OCI-LY7 (cell line): ENCODE measurements around the gene TMED7. TPM values are rescaled to one million over a fixed set of nuclear protein-coding genes. Genes with fewer than 3 reads are reported as not detected.

Experiments
- BruUV-seq: library from RNA; stranded (reverse); fragments of 400-500 nt; replicated peaks from 2 replicates; lab custom pipeline; 2021; lab: Mats Ljungman, UMichigan
- CTCF ChIA-PET: fragments of 300-600 bp; sonication (Branson Sonifier 250); formaldehyde crosslinking; loops from one replicate; lab custom pipeline; 2022; ENCODE audit warnings: antibody characterized with exemption; ENCODE audit not compliant: unreplicated experiment; lab: Charles Lee
- POLR2A ChIA-PET: fragments of 300-600 bp; sonication (Branson Sonifier 250); formaldehyde crosslinking; loops from one replicate; lab custom pipeline; 2022; ENCODE audit warnings: antibody characterized with exemption; lab: Charles Lee
- DNase-seq: peaks from one replicate; pipeline ENCODE4 v3.0.0-alpha.2; 2015; ENCODE audit warnings: low spot score
- H2AFZ ChIP-seq: fragments of 200-600 bp; sonication (generic), shearing (Covaris generic); 2 replicates; pipeline ENCODE4 v1.6.1; 2014; ENCODE audit warnings: mild to moderate bottlenecking, antibody characterized with exemption, low read length, moderate library complexity
- H3K27ac ChIP-seq: fragments of 200-600 bp; sonication (generic); 2 replicates; pipeline ENCODE4 v1.5.1; 2014; ENCODE audit warnings: mixed run types, low read depth, mild to moderate bottlenecking, moderate library complexity, low read length, inconsistent platforms; ENCODE audit not compliant: poor library complexity, severe bottlenecking
- H3K36me3 ChIP-seq: fragments of 200-600 bp; sonication (generic); 2 replicates; pipeline ENCODE4 v1.6.1; 2014; ENCODE audit warnings: mild to moderate bottlenecking, antibody characterized with exemption, low read length, moderate library complexity, mixed read lengths; ENCODE audit not compliant: insufficient read depth
- H3K4me1 ChIP-seq: fragments of 200-600 bp; sonication (generic); 2 replicates; pipeline ENCODE4 v1.5.1; 2014; ENCODE audit warnings: mild to moderate bottlenecking, low read length; ENCODE audit not compliant: insufficient read depth, poor library complexity, severe bottlenecking
- H3K4me2 ChIP-seq: fragments of 200-600 bp; sonication (generic); 2 replicates; pipeline ENCODE4 v1.6.1; 2014; ENCODE audit warnings: mild to moderate bottlenecking, low read length
- H3K4me3 ChIP-seq: fragments of 200-600 bp; sonication (generic); 2 replicates; pipeline ENCODE4 v1.5.1; 2014; ENCODE audit warnings: mild to moderate bottlenecking, low read depth, low read length; ENCODE audit not compliant: poor library complexity, severe bottlenecking
- H3K79me2 ChIP-seq: fragments of 200-600 bp; sonication (generic); 2 replicates; pipeline ENCODE4 v1.6.1; 2016; ENCODE audit warnings: low read depth, mild to moderate bottlenecking, low read length, moderate library complexity, mixed read lengths; ENCODE audit not compliant: insufficient read depth
- H3K9me2 ChIP-seq: fragments of 200-600 bp; sonication (generic); 2 replicates; pipeline ENCODE4 v1.6.1; 2016; ENCODE audit warnings: mild to moderate bottlenecking, low read length, mixed read lengths; ENCODE audit not compliant: insufficient read depth
- H3K9me3 ChIP-seq: fragments of 200-600 bp; sonication (generic); 2 replicates; pipeline ENCODE4 v1.6.1; 2014; ENCODE audit warnings: mild to moderate bottlenecking, mixed run types, low read length, mixed read lengths
- H4K20me1 ChIP-seq: fragments of 200-600 bp; sonication (generic); 2 replicates; pipeline ENCODE4 v1.6.1; 2014; ENCODE audit warnings: mild to moderate bottlenecking, antibody characterized with exemption, low read length, moderate library complexity, mixed read lengths; ENCODE audit not compliant: insufficient read depth
- EZH2phosphoT487 ChIP-seq: fragments of 200-600 bp; sonication (generic); IDR thresholded peaks from 2 replicates; pipeline ENCODE4 v1.6.1; 2018; ENCODE audit warnings: low read depth, borderline replicate concordance, mild to moderate bottlenecking, mixed run types, antibody characterized with exemption, low read length, moderate library complexity, mixed read lengths
- intact Hi-C: fragments of 100-400 bp; cut with micrococcal nuclease; formaldehyde crosslinking; loops from one replicate; pipeline ENCODE4 v1.10.0; 2022; ENCODE audit not compliant: unreplicated experiment
- total RNA-seq, 2 experiments: library from RNA; depleted of rRNA in 1 of 2; stranded (reverse); fragments of >200 nt in 1 of 2; shearing (Covaris generic) in 1 of 2; gene quantifications; 2 replicates each; pipeline ENCODE4 v1.2.3, GENCODE V29; 2014 to 2022
- TF ChIP-seq, protein P1 (sequence below): fragments of 200-600 bp; sonication (generic); conservative IDR thresholded peaks from 2 replicates; pipeline ENCODE4 v1.5.1; 2014; ENCODE audit warnings: mild to moderate bottlenecking, antibody characterized with exemption, low read length, moderate library complexity, mixed read lengths

TMED7 gene
- total RNA-seq, 2 experiments from 2014 or later: 35.8 to 55.1 TPM

DNA sequence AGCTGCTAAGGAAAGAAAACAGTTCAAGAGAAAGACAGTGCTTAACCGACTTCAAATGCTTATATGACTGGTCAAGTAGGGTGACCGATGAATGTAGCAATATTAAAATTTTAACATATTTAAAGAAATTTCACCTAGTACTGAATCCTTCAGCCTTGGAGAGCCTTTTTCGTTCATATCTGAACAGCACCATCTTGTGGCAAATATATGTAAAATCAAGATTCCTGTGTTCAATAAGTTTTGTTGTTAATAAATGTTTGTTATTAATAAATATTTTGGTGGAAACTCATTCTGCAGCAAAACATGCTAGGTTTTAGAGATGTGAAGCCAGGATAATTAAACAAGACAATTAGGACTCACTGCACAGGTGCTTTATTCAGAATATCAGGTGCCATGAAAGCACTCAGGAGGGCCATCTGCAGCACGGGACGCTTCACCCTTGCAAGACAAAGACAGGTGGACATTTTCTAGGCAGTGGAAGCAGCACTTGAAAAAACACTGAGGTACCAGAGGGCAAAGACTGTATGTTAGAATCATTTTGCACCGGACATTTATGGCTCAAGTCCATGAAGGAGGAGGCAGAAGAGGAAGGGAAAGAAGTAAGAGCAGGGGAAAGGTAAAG lies 39.2 kb downstream of the TMED7 start:
- TF ChIP-seq EZH2phosphoT487: no peak
- TF ChIP-seq, protein P1, sequence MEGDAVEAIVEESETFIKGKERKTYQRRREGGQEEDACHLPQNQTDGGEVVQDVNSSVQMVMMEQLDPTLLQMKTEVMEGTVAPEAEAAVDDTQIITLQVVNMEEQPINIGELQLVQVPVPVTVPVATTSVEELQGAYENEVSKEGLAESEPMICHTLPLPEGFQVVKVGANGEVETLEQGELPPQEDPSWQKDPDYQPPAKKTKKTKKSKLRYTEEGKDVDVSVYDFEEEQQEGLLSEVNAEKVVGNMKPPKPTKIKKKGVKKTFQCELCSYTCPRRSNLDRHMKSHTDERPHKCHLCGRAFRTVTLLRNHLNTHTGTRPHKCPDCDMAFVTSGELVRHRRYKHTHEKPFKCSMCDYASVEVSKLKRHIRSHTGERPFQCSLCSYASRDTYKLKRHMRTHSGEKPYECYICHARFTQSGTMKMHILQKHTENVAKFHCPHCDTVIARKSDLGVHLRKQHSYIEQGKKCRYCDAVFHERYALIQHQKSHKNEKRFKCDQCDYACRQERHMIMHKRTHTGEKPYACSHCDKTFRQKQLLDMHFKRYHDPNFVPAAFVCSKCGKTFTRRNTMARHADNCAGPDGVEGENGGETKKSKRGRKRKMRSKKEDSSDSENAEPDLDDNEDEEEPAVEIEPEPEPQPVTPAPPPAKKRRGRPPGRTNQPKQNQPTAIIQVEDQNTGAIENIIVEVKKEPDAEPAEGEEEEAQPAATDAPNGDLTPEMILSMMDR: peak; percentile 85
- no peaks in the 10 kb centered on the region for H3K9me3 ChIP-seq
- intact Hi-C loops: loop anchor here (1.0 to 10.0 kb wide), 3 partner anchors 39 to 276 kb away; no protein-coding TSS in a partner anchor
- no peaks in the 10 kb centered on the region for H4K20me1 ChIP-seq
- POLR2A ChIA-PET: no interaction called here
- H3K4me1 ChIP-seq: no peaks in the 10 kb centered on the region
- DNase-seq: peak; percentile 44
- no peaks in the 10 kb centered on the region for H3K79me2 ChIP-seq
- no peak overlapping the region for H3K4me2 ChIP-seq
- no TSS peak for BruUV-seq
- no peaks in the 10 kb centered on the region for H3K36me3 ChIP-seq
- H2AFZ ChIP-seq: no peak overlapping the region
- H3K27ac ChIP-seq: no peak overlapping the region
- no peak overlapping the region for H3K4me3 ChIP-seq
- no peaks in the 10 kb centered on the region for H3K9me2 ChIP-seq
- CTCF ChIA-PET: interaction anchor here (1.1 kb wide), 1 partner anchor 9 kb away, joined by 3 read pairs; no protein-coding TSS in a partner anchor

DNA sequence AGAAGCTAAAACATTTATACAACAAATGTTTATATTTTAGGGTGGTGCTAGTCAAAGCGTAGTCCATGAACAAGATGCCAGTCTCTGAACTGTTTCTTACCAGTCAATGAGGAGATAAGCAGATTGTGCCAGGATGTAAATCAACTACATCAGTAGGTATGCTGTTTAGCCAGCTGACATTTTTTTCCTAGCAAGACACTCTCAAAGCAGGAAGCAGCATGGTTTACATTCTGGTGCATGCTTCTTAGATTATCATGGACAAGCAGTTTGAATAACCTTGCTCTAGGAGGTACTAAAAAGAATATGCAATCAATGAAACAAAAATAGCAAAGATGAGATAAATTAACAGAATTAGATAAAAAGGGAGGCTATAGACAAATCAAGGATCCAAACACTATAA lies 40.6 kb downstream of the TMED7 start:
- Histone ChIP-seq H3K27ac (no peak overlapping the region), H3K79me2 (no peaks in the 10 kb centered on the region), H3K4me1 (no peaks in the 10 kb centered on the region), H3K4me3 (no peak overlapping the region), H3K9me2 (no peaks in the 10 kb centered on the region), H4K20me1 (no peaks in the 10 kb centered on the region), H3K4me2 (no peak overlapping the region), H3K36me3 (no peaks in the 10 kb centered on the region), H2AFZ (no peak overlapping the region), H3K9me3 (no peaks in the 10 kb centered on the region)
- ChIA-PET POLR2A (interaction anchor here (0.8 kb wide), 1 partner anchor 12 kb away, joined by 3 read pairs; no protein-coding TSS in a partner anchor), CTCF (no interaction called here)
- BruUV-seq: no TSS peak
- intact Hi-C loops: loop anchor here (5.0 to 10.0 kb wide), 2 partner anchors 38 to 200 kb away; no protein-coding TSS in a partner anchor
- no peak for TF ChIP-seq EZH2phosphoT487
- TF ChIP-seq, protein P1: no peak
- DNase-seq: no peak

DNA sequence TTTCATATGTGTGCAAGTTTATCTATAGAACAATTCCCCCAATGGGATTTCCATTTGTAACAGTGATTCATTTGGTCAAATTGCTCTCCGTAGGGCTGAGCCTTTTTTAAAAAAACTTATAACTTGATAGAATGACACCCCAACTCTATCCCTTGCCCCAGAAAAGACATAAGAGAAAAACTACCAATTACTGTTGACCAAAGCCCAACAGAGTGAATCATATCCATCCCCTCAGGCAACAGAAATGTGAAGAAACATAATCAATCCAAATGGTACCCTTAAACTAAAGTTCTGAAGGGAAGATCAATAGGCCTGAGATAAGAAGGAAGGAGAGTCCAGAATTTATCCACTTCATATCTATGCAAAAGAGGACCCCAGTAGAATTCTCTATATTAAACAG lies 41.3 kb downstream of the TMED7 start:
- no peak overlapping the region for H3K4me2 ChIP-seq
- no peaks in the 10 kb centered on the region for H4K20me1 ChIP-seq
- ChIA-PET POLR2A (no interaction called here), CTCF (no interaction called here)
- no peak overlapping the region for H3K27ac ChIP-seq
- H3K36me3 ChIP-seq: no peaks in the 10 kb centered on the region
- no peak for DNase-seq
- BruUV-seq: no TSS peak
- H3K4me3 ChIP-seq: no peak overlapping the region
- intact Hi-C loops: loop anchor here (10.0 kb wide), 1 partner anchor 200 kb away; no protein-coding TSS in a partner anchor
- TF ChIP-seq EZH2phosphoT487: no peak
- TF ChIP-seq, protein P1: no peak
- no peaks in the 10 kb centered on the region for H3K9me2 ChIP-seq
- no peaks in the 10 kb centered on the region for H3K9me3 ChIP-seq
- no peaks in the 10 kb centered on the region for H3K79me2 ChIP-seq
- no peaks in the 10 kb centered on the region for H3K4me1 ChIP-seq
- no peak overlapping the region for H2AFZ ChIP-seq
